MM.1S (cell line): ENCODE data around the gene INPP5F.

Experiments used
- CTCF ChIP-seq: fragments of 300-600 bp; sonication (generic); IDR thresholded peaks from 2 replicates; pipeline ENCODE4 v1.5.1; 2016; ENCODE audit warnings: antibody characterized with exemption, low read length, mixed read lengths
- EZH2 ChIP-seq: fragments of 300-600 bp; sonication (generic); optimal IDR thresholded peaks from 2 replicates; pipeline ENCODE3; 2017; ENCODE audit warnings: low read depth, mild to moderate bottlenecking, antibody characterized with exemption, low read length, mixed read lengths
- EZH2phosphoT487 ChIP-seq: fragments of 300-600 bp; sonication (generic); IDR thresholded peaks from 2 replicates; pipeline ENCODE4 v1.6.1; 2018; ENCODE audit warnings: antibody characterized with exemption, low read length

GRCh38 chr10:119738962-119739361 is 13.1 kb downstream of the INPP5F start:
- TF ChIP-seq CTCF (no peak), EZH2 (no peak), EZH2phosphoT487 (no peak)
